T-helper 1 cell treated with Interleukin-12 subunit alpha and Interleukin-12 subunit beta and Interleukin-4 antibody, amounts not matched to agents 30 ng/mL and 1 ng/mL, for 36 hours (primary cell): Measurements from ENCODE around the gene SMAD1. TPM values are rescaled to one million over a fixed set of nuclear protein-coding genes. Genes with fewer than 3 reads are reported as not detected.

Source experiments
- intact Hi-C: fragments of 100-400 bp; cut with micrococcal nuclease; formaldehyde crosslinking; loops from one replicate; pipeline ENCODE4 v1.15.1; 2024
- total RNA-seq: library from RNA; stranded (reverse); gene quantifications from 2 replicates; pipeline ENCODE4 v1.2.3, GENCODE V29; 2022

Gene SMAD1
- total RNA-seq, 1 donor from 2014 or later: 1.7 TPM

DNA sequence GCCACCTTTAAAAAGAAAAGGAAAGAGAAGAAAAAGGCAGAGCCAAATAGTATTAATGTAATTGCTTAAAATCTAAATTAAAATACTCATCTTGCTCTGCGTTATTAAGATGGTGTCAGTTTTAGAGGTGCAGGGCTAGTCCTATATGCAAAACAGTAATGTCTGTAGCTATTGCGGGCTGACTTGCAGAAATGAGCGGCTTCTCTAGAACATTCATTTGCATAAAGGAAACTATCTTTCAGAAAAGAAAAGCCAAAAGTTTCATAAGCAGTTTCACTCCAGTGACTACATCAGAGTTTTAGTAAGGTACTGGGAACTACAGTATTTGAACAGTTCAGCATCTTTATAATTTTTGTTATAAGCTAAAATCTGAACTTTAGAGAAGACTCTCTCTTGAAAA, 6.0 kb downstream of the SMAD1 start:
- intact Hi-C loops: loop anchor here (2.0 to 10.0 kb wide), 5 partner anchors 131 to 1973 kb away; partner anchors contain the start of genes HHIP, MMAA, SMARCA5 and ZNF827

GRCh38 chr4:145488310-145488709, 6.7 kb downstream of the SMAD1 start:
- intact Hi-C loops: loop anchor here (5.0 to 10.0 kb wide), 4 partner anchors 316 to 1974 kb away; partner anchors contain the start of genes HHIP, SMARCA5 and ZNF827

- intact Hi-C loops: loop anchor here (5.0 to 10.0 kb wide), 4 partner anchors 315 to 1975 kb away; partner anchors contain the start of genes HHIP, SMARCA5 and ZNF827
These were observed 7.9 kb downstream of the SMAD1 start for GRCh38 chr4:145489556-145489955.

GRCh38 chr4:145490361-145490760, 8.7 kb downstream of the SMAD1 start:
- intact Hi-C loops: no loop called here

GRCh38 chr4:145490796-145491195, 9.1 kb downstream of the SMAD1 start:
- intact Hi-C loops: no loop called here

DNA sequence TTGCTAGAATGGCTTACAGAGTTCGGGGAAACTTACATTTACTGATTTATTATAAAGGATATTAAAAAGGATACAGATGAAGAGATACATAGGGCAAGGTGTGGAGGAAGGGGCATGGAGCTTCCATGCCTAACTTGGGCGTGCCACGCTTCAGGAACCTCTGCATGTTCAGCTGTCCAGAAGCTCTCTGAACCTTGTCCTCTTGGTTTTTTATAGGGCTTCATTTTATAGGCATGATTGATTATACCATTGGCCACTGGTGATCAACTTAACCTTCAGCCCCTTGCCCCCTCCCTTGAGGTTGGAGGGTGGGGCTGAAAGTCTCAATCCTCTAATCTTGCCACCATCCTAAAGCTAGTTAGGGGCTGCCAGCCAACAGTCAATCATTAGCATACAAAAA, 10.7 kb downstream of the SMAD1 start:
- intact Hi-C loops: no loop called here

- intact Hi-C loops: no loop called here
These were observed 11.5 kb downstream of the SMAD1 start for GRCh38 chr4:145493166-145493565.

- intact Hi-C loops: no loop called here
These were observed 13.1 kb downstream of the SMAD1 start for GRCh38 chr4:145494666-145495270.

GRCh38 chr4:145496292-145496691, 14.6 kb downstream of the SMAD1 start:
- intact Hi-C loops: no loop called here

GRCh38 chr4:145497199-145498149, 15.8 kb downstream of the SMAD1 start:
- intact Hi-C loops: no loop called here

- intact Hi-C loops: no loop called here
These were observed 16.8 kb downstream of the SMAD1 start for GRCh38 chr4:145498430-145498829.

DNA sequence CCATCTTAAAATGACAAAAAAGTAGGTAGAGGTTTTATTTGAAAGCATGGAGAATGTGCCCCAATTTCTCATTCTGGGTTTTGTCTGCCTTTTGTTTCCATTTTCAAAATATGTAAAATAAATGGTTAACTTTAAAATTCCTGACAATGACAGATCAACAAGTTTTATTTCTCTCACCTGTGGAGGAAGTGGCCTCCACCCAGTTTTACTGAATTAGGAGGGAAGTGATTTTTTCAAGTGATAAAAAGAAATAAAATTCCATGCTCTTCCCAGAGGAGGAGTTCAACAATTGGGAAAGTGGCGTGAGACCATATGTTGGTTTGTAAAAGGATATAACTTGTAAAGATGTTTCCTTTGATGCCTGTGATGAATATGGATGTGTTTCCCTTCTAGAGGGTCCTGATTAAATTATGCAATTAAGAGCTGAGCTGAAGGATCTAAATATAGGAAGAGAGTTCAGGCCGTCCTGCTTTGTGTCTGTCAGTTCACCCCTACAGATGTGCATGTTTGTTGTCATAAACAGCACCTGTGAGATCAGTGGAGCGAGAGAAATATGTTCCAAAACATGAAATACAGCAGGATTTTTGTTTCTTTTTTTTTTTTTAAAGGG, 19.5 kb downstream of the SMAD1 start:
- intact Hi-C loops: no loop called here

- intact Hi-C loops: no loop called here
These were observed 21.2 kb downstream of the SMAD1 start for GRCh38 chr4:145502809-145503208.

DNA sequence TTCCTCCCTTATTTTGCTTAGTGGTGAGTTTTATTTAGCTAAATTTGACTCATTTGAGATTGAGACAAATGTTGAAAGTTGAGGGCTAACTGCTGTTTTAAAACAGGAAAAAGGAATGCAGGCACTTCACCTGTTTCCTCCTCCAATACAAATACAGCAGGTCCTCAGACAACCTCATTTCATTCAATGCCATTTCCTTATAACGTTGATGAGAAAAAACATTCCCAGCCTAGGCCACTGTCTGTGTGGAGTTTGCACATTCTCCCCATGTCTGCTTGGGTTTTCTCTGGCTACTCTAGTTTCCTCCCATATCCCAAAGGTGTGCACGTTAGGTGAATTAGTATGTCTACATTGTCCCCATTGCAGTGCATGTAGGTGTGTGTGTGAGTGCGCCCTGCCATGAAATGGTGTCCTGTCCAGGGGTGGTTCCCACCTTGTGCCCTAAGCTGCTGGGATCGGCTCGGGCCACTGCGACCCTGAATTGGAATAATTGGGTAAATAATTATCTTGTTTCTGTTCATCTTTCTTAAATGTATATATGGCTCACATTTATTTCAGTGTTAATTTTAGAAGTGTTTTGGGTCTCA, 21.9 kb downstream of the SMAD1 start:
- intact Hi-C loops: no loop called here

GRCh38 chr4:145505995-145506394, 24.3 kb downstream of the SMAD1 start:
- intact Hi-C loops: no loop called here

DNA sequence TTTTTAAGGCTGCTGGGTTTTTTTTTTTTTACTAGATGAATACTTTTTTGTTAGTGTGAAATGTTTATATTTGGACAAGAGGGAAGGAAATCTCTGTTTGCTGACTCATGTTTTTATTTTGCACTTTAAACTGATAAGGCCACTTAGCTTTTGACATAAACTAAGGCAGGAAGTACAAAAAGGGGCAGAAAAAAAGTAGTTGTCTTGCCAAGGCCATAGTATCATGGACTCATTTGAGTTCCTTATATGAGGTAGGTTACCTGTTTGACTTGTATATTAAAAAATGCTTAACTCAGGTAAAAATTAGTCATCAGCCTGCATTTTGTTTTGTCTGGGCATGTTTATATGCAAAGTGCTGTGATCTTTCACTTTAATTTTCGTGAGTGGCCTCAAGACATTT, 26.0 kb downstream of the SMAD1 start:
- intact Hi-C loops: no loop called here

DNA sequence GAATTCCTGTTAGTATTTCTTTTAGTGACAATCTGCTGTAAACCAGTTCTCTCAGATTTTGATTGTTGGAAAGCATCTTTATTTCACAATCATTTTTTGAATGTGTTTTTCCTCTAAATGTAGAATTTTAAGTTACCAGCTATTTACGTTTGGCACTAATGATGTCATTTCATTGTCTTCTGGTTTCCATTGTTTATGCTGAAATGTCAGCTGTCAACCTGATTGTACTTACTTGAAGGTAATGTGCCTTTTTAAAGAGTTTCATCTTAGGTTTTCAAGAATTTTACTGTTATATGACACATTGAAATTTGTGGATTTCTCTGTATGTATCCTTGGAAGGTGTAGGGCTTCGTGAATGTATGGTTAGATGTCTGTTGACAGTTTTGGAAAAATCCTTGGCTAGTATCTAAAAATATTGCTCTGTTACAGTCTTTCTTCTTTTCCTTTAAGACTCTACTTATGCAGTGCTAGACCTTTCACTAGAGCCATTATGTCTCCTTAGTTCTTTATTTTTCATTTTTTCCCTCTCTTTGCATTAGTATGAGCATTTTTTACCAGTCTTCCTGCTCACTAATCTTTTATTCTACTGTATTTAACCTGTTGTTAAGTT, 30.4 kb downstream of the SMAD1 start:
- intact Hi-C loops: no loop called here

DNA sequence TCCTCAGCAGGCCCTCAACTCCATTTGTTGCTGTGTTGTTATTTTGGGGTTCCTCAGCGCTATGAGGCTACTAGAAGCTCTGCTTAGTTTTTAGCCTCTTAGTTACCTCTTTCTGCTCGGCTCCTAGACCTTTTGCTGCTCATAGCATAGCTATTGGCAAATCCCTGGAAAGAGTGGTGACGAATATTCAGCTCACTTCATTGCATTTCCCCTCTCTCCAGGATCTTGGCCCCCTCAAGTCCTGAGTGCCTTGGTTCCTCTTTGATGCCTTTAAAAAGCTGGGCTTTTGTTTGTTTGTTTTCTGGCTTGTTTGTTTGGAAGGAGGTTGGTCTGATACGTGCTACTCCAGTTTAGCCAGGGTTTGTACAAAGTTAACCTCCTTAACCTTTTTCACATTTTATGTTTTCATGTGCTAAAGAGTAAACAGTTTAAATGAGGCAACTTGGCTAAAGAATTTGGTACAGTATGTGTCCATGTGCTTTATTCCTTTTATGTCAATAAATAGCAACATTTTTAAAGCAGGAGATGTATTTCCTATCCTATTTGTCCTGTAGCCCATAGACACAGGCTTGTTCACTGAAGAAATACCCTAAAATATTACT, 31.5 kb downstream of the SMAD1 start:
- intact Hi-C loops: no loop called here

- intact Hi-C loops: no loop called here
These were observed 38.5 kb downstream of the SMAD1 start for GRCh38 chr4:145520172-145520571.

- intact Hi-C loops: no loop called here
These were observed 39.6 kb downstream of the SMAD1 start for GRCh38 chr4:145521282-145521681.

DNA sequence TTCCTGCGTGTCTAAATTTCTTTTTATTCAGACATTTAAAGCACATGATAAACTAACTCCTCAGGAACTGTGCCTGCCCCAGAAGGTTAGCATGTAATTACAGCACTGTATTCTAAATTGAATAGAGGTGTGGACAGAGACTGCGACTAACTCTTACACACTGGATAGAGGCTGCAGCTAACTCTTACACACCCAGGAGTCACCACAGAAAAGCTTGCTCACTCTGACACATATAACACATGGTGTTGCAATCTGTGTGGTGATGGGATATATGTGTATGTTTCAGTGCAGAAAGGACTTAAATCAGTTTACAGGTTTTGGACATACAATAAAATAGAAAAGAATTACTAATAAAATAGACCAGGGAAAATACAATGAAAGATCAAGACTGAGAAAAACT, 41.5 kb downstream of the SMAD1 start:
- intact Hi-C loops: no loop called here
